Stimulated activated CD4-positive, alpha-beta T cell treated with anti-CD3 and anti-CD28 coated beads, TNF-alpha, amount 100 ng/mL, for 4 hours (primary cell): ENCODE measurements around the gene PLCB4.
"Not testable (repeated sequence)": the region's sequence is repeated elsewhere in the genome, so short reads cannot be mapped to it uniquely, and the experiment has no call there.

ENCODE experiments used
- DNase-seq, 3 experiments: peaks; one replicate each; pipeline ENCODE4 v3.0.0-alpha.2; 2020; ENCODE audit warnings: low read depth in 3 of 3

Gene PLCB4

GRCh38 chr20:9360431-9360830, 291.5 kb downstream of the PLCB4 start:
- DNase-seq = no peak

GRCh38 chr20:9363673-9364072, 294.8 kb downstream of the PLCB4 start:
- no peak for DNase-seq

GRCh38 chr20:9367328-9367727, 298.4 kb downstream of the PLCB4 start:
- no peak for DNase-seq

GRCh38 chr20:9367746-9368145, 298.9 kb downstream of the PLCB4 start:
- no peak for DNase-seq

GRCh38 chr20:9368893-9369292, 300.0 kb downstream of the PLCB4 start:
- no peak for DNase-seq

GRCh38 chr20:9369557-9369956, 300.7 kb downstream of the PLCB4 start:
- DNase-seq = no peak

- no peak for DNase-seq
Measured at GRCh38 chr20:9374072-9374471, 305.2 kb downstream of the PLCB4 start.

- DNase-seq = no peak
Measured at GRCh38 chr20:9374480-9374879, 305.6 kb downstream of the PLCB4 start.

GRCh38 chr20:9375221-9375681, 306.4 kb downstream of the PLCB4 start:
- DNase-seq = no peak

GRCh38 chr20:9377007-9377406, 308.1 kb downstream of the PLCB4 start:
- DNase-seq = no peak

GRCh38 chr20:9385345-9386310, 316.7 kb downstream of the PLCB4 start:
- not testable (repeated sequence) for DNase-seq

- no peak for DNase-seq
Measured at GRCh38 chr20:9388160-9388812, 319.4 kb downstream of the PLCB4 start.

GRCh38 chr20:9388813-9389161, 319.9 kb downstream of the PLCB4 start:
- no peak for DNase-seq

- no peak for DNase-seq
Measured at GRCh38 chr20:9389346-9389745, 320.5 kb downstream of the PLCB4 start.

GRCh38 chr20:9390441-9390840, 321.6 kb downstream of the PLCB4 start:
- DNase-seq = no peak

- DNase-seq = no peak
Measured at GRCh38 chr20:9392892-9393857, 324.3 kb downstream of the PLCB4 start.

- DNase-seq = no peak
Measured at GRCh38 chr20:9395971-9396370, 327.1 kb downstream of the PLCB4 start.

- DNase-seq = no peak
Measured at GRCh38 chr20:9397928-9398327, 329.0 kb downstream of the PLCB4 start.

- no peak for DNase-seq
Measured at GRCh38 chr20:9398882-9399281, 330.0 kb downstream of the PLCB4 start.

- DNase-seq = no peak
Measured at GRCh38 chr20:9399322-9399721, 330.4 kb downstream of the PLCB4 start.

GRCh38 chr20:9400171-9401025, 331.5 kb downstream of the PLCB4 start:
- no peak for DNase-seq
